NK-92 treated with Interleukin-12 subunit alpha and Interleukin-12 subunit beta, amount 100 ng/mL, for 24 hours (cell line): Measurements from ENCODE around the gene ERP44.
"Not testable (repeated sequence)": the region's sequence is repeated elsewhere in the genome, so short reads cannot be mapped to it uniquely, and the experiment has no call there.

Experiments
- DNase-seq: peaks from one replicate; lab custom pipeline; 2025; lab: John Stamatoyannopoulos, UW

The ERP44 gene

GRCh38 chr9:100100146-100100667, 1.4 kb upstream of the ERP44 start:
- DNase-seq = no peak

DNA sequence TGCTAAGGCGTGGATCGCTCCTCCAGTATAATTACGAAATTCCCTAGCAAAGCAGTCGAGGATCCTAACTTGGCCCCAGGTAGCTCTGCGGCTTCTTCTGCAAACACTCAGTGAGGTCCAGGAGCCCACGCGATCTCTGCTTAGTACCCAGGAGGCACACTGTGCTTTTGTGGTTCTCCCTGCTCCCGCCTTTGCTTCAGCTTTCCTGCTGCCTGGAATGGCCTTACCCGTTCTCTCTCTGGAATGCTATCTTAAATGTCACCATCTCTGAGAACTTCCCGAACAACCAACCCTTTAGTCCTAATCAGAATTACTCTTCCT, 882 bp upstream of the ERP44 start:
- no peak for DNase-seq

DNA sequence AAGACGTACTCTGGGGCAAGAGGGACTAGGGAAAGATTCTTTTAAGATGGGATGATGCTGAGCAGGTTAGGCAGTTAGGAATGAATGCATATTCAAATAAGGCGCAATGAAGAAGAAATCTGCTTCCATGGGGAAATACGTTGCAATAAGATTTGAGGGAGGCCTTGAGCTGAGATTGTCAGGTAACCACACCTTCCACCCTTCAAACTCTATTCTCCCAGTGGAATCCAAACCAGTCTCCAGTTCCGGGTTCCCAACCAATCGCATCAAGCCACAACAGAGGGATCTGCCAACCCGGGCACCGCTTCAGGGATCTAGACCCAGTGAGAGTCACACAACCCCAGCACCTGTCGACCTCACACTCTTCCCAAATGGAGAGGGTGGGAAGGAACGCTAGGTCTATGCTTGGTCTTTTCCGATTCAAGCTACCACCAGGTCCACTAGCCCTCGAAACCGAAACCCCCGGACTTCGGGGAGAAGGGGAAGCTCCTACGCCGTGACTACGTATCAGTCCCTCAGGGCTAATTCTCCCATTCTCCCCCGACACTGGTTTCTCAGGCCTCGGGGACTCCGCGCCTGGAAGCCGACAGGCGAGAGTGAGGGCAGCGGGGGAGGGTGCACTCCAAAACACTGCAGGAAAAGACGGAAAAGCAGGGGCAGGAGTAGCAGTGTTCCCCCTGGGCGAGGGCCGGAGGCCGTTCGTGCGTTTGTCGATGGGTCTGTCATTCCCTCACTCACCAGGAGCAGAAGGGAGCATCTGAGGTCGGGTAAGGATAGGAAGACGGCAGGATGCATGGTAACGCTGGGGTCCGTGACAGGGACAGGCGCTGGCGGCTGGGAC, 534 bp downstream of the ERP44 start:
- peak; percentile 15 for DNase-seq

DNA sequence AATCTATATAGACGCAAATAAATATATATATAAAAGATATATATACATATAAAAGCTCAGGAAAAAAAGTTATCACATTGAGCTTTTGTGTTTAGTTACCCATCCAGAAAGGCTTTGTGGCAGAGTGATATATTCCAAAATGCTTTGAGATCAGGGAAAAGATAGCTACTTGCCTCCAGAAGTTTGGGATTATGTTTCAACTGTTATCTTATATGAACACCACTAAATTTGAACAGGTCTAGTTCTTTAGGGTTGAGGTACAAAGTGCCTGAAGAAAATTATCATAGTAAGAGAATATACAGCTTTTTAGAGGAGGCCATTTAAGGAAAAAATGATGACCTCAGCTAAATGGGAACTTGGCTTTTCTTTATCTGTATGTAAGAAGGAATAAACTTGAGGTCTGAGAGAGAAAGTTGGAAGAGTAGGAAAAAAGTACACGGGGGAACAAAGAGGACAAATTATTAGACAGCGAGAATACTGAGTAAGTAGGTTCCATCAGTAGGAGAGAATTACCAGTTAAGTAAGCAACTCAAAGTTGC, 2.4 kb downstream of the ERP44 start:
- DNase-seq = no peak

- not testable (repeated sequence) for DNase-seq
Measured at GRCh38 chr9:100094411-100094810, 4.4 kb downstream of the ERP44 start.

GRCh38 chr9:100092066-100092465, 6.7 kb downstream of the ERP44 start:
- DNase-seq = no peak

DNA sequence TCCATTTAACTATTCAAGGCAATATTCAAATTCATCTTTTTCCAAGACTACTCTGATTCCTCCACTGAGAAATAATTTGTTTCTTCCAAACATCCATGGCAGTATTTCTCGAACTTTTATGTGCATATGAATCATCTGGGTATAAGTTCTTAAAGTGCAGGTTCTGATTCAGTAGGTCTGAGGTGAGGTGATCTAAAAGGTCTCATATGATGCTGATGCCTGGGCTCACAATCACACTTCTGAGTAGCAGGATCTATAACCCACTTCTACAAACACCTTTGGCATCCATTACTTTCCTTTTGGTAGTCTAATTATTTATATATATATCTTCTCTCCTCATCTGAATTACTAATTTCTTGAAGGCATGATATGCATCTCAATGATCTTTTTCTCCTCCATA, 7.2 kb downstream of the ERP44 start:
- DNase-seq = no peak

DNA sequence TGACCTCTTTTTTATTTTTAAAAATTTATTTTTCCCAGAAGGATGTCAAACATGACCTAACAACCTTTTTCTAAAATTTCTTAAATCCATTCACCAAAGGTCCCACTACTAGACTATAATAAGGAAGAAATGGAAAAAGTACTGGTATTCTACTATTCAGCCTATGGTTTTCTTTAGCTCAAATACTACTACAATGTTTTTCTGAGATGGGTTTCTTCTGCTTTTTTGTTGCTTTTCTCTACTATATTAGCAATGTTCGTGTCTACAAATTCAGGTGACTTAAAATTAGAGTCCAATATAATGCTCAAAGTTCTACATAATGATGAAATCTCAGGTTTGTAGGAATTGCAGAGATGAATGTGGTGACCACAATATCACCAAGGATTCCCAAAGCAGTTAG, 7.9 kb downstream of the ERP44 start:
- DNase-seq = no peak

DNA sequence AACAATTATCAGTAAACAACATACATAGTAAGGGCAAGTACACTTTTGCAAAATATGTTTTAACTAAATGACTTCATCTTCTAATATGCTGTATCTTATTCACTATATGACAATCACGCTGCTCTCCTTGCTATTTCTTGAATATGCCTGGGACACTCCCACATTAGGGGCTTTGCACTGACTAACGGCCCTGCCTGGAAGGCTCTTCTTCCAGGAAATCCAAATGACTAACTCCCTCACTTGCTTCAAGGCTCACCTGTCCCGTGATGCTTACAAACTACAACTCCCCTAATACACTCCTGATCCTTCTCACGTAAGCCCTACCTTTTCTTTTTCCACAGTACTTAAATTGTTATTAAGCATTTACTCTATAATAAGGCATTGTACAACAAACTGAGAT, 10.6 kb downstream of the ERP44 start:
- DNase-seq = no peak

DNA sequence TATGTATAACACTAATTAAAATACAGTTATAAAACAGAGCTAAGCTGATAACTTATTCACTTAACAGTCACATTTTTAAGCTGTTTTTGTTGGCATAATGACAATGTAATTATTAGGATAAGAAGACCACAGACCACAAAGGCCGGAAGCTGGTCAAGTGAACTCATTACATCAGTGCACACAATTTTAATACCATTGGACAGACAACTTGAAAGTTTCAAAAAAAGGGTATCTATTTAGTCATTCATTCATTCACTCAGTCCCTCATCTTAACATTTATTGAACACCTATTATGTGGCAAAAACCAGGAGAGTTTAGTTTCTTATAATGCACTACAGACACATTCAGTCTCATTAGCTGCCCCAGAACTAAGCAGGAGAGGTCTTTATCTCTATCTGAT, 11.6 kb downstream of the ERP44 start:
- DNase-seq = peak; percentile 24

GRCh38 chr9:100086097-100086635, 12.6 kb downstream of the ERP44 start:
- no peak for DNase-seq

- no peak for DNase-seq
Measured at GRCh38 chr9:100084734-100085133, 14.1 kb downstream of the ERP44 start.

DNA sequence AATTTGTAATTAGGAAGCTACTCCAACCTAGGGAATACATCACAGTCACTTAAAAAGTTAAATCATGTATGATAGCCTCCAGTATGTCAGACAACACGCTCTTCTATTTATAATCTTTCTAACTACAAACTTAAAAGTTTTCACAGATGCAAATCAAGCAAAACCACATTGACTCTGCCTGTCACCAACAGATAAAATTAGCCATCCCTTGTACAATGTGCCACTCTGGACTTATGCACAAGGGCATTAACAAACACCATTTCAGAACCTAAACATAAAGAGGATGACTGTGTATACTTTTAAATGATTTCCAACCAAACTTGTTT, 14.7 kb downstream of the ERP44 start:
- no peak for DNase-seq

GRCh38 chr9:100083448-100084127, 15.2 kb downstream of the ERP44 start:
- no peak for DNase-seq

GRCh38 chr9:100082782-100083181, 16.0 kb downstream of the ERP44 start:
- no peak for DNase-seq

DNA sequence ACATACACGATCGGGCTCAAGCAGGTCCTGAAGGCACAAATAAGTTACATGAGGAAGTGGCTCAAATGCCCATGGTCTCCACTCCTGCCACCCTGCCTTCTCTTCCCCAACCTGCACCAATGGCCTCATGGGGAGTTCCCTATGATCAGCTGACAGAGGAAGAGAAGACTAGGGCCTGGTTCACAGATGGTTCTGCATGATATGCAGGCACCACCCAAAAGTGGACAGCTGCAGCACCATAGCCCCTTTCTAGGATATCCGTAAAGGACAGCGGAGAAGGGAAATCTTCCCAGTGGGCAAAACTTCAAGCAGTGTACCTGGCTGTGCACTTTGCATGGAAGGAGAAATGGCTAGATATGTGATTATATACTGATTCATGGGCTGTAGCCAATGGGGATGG, 22.5 kb downstream of the ERP44 start:
- DNase-seq = not testable (repeated sequence)

- no peak for DNase-seq
Measured at GRCh38 chr9:100074989-100075388, 23.8 kb downstream of the ERP44 start.

DNA sequence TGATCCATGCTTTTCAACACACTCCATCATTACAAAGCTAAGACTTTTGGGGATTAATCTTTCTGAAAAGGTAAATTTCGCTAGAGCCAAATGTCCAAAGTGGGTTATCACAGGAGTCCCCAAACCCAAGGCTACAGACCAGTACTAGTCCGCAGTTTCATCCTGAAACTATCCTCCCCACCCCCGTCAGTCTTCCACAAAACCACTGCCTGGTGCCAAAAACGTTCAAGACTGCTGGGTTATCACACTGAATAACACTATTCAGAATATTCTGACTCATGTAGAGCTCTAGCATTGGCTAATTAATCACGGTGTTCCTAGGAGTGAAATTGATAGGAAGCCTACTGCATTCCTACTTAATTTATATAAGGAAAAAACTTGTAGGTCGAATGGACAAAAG, 24.7 kb downstream of the ERP44 start:
- no peak for DNase-seq

DNA sequence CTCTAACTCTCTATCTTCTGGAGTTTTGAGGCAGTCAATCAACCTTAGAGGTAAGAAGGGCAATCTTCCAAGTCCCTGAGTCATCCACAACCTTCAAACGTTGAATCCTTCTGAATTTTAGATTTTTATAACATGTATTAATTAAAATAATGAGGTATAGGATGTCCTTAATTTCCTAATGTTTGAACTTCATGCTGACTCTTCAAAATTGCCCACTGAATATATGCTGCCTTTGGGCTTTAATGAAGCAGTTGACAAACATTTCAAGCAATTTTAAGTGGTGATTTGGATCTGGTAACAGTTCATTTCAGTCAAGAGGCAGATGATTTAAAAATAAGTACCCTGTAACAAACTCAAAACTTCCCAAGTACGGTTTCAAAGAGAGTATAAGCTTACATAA, 26.0 kb downstream of the ERP44 start:
- DNase-seq = no peak

DNA sequence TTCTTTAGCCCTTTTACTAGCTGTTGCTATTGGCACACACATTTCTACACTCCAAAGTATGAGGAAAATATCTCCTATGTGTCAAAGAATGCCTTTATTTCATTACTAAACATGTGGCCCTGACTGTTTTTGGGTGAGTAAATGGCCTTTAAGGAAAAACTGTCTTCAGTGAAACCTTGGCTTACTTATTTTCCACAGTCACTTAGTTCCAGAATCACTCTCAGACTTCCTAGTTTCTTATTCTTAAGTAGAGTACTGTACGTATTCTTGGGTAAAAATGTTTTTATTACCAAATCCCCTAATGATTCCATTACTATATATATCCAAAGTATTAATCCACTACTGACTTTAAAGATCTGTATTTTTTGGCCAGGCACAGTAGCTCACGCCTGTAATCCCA, 27.5 kb downstream of the ERP44 start:
- no peak for DNase-seq

GRCh38 chr9:100070104-100071041, 28.4 kb downstream of the ERP44 start:
- DNase-seq = no peak

GRCh38 chr9:100069068-100069467, 29.7 kb downstream of the ERP44 start:
- DNase-seq = not testable (repeated sequence)
